Liver (tissue), 9 donors: ENCODE measurements around the gene ARFIP1. TPM values are rescaled to one million over a fixed set of nuclear protein-coding genes. Genes with fewer than 3 reads are reported as not detected.
"Not testable (repeated sequence)": the region's sequence is repeated elsewhere in the genome, so short reads cannot be mapped to it uniquely, and the experiment has no call there.

Source experiments
- DNase-seq: peaks from one replicate; pipeline ENCODE4 v3.0.0-alpha.2; 2017; ENCODE audit warnings: low spot score
- H3K27ac ChIP-seq, 2 donors: one replicate each; pipeline ENCODE4 v1.7.0; 2013; ENCODE audit warnings: inconsistent platforms in 2 of 2, low read length in 2 of 2, control low read depth in 1 of 2, low read depth in 1 of 2, mild to moderate bottlenecking in 1 of 2
- H3K27me3 ChIP-seq, 4 donors: one replicate each; pipeline versions ENCODE4 v1.6.1 to v1.7.0; 2013; ENCODE audit warnings: low read length in 3 of 4, inconsistent platforms in 1 of 4, mild to moderate bottlenecking in 1 of 4, moderate library complexity in 1 of 4; ENCODE audit not compliant: control insufficient read depth in 4 of 4, insufficient read depth in 4 of 4
- H3K36me3 ChIP-seq, 4 donors: one replicate each; pipeline versions ENCODE4 v1.6.1 to v1.7.0; 2013; ENCODE audit warnings: low read length in 3 of 4, mild to moderate bottlenecking in 3 of 4, low read depth in 1 of 4, moderate library complexity in 1 of 4; ENCODE audit not compliant: control insufficient read depth in 4 of 4, insufficient read depth in 3 of 4
- H3K4me1 ChIP-seq, 4 donors: one replicate each; pipeline versions ENCODE4 v1.6.1 to v1.7.0; 2013; ENCODE audit warnings: low read length in 3 of 4, mild to moderate bottlenecking in 3 of 4, moderate library complexity in 1 of 4; ENCODE audit not compliant: control insufficient read depth in 4 of 4, insufficient read depth in 4 of 4
- H3K4me3 ChIP-seq, 3 donors: one replicate each; pipeline versions ENCODE4 v1.6.1 to v1.7.0; 2013; ENCODE audit warnings: low read length in 3 of 3, control low read depth in 1 of 3, low read depth in 1 of 3, mild to moderate bottlenecking in 1 of 3
- H3K9ac ChIP-seq, 2 donors: one replicate each; pipeline ENCODE4 v1.7.0; 2013; ENCODE audit warnings: low read length in 2 of 2, mild to moderate bottlenecking in 2 of 2, moderate library complexity in 2 of 2, control low read depth in 1 of 2, low read depth in 1 of 2
- H3K9me3 ChIP-seq, 4 donors: one replicate each; pipeline versions ENCODE4 v1.6.1 to v1.7.0; 2013; ENCODE audit warnings: low read length in 3 of 4; ENCODE audit not compliant: control insufficient read depth in 4 of 4
- ATF3 ChIP-seq: IDR thresholded peaks from 2 replicates; pipeline ENCODE4 v1.6.1; 2016; ENCODE audit warnings: antibody characterized with exemption
- EGR1 ChIP-seq, 2 donors: IDR thresholded peaks; 2 replicates each; pipeline ENCODE4 v1.6.1; 2016 to 2018; ENCODE audit warnings: antibody characterized with exemption in 2 of 2, low read depth in 2 of 2
- FOXA1 ChIP-seq: IDR thresholded peaks from 2 replicates; pipeline ENCODE4 v1.6.1; 2016; ENCODE audit warnings: antibody characterized with exemption
- FOXA2 ChIP-seq: IDR thresholded peaks from 2 replicates; pipeline ENCODE4 v1.6.1; 2016; ENCODE audit warnings: antibody characterized with exemption
- GABPA ChIP-seq, 2 donors: IDR thresholded peaks in 1 of 2; conservative IDR thresholded peaks in 1 of 2; 2 replicates each; pipeline ENCODE4 v1.6.1; 2016; ENCODE audit warnings: antibody characterized with exemption in 2 of 2, mild to moderate bottlenecking in 1 of 2, moderate library complexity in 1 of 2
- HNF4A ChIP-seq, 2 donors: conservative IDR thresholded peaks; 2 replicates each; pipeline ENCODE4 v1.6.1; 2016; ENCODE audit warnings: antibody characterized with exemption in 2 of 2, mild to moderate bottlenecking in 2 of 2
- HNF4G ChIP-seq: IDR thresholded peaks from 2 replicates; pipeline ENCODE4 v1.6.1; 2016; ENCODE audit warnings: antibody characterized with exemption
- JUND ChIP-seq, 2 donors: IDR thresholded peaks; 2 replicates each; pipeline ENCODE4 v1.6.1; 2016; ENCODE audit warnings: antibody characterized with exemption in 2 of 2
- NR2F2 ChIP-seq: IDR thresholded peaks from 2 replicates; pipeline ENCODE4 v1.6.1; 2016; ENCODE audit warnings: antibody characterized with exemption
- RAD21 ChIP-seq, 2 donors: IDR thresholded peaks; 2 replicates each; pipeline ENCODE4 v1.6.1; 2016; ENCODE audit warnings: antibody characterized with exemption in 2 of 2, mild to moderate bottlenecking in 2 of 2
- RXRA ChIP-seq, 2 donors: IDR thresholded peaks; 2 replicates each; pipeline ENCODE4 v1.6.1; 2017 to 2018; ENCODE audit warnings: antibody characterized with exemption in 2 of 2, mild to moderate bottlenecking in 1 of 2
- SP1 ChIP-seq: IDR thresholded peaks from 2 replicates; pipeline ENCODE4 v1.6.1; 2018; ENCODE audit warnings: antibody characterized with exemption, mild to moderate bottlenecking
- TAF1 ChIP-seq: conservative IDR thresholded peaks from 2 replicates; pipeline ENCODE4 v1.6.1; 2016; ENCODE audit warnings: antibody characterized with exemption, mild to moderate bottlenecking
- YY1 ChIP-seq: IDR thresholded peaks from 2 replicates; pipeline ENCODE4 v1.6.1; 2016; ENCODE audit warnings: antibody characterized with exemption, mild to moderate bottlenecking
- WGBS: extraction: QIAGEN DNeasy Blood & Tissue Kit; methylation state at CpG from one replicate; pipeline ENCODE4 v1.1.7; 2013; 5-methylcytosine and 5-hydroxymethylcytosine counted together
- polyA plus RNA-seq, 2 donors: library from polyadenylated mRNA; stranded (reverse) in 1 of 2; unstranded in 1 of 2; fragments of 200-250 nt in 1 of 2; fragments of >200 nt in 1 of 2; fragmentation: Nextera tagmentation in 1 of 2; extraction: Ambion mirVana in 1 of 2; gene quantifications; one replicate each; pipeline versions ENCODE4 v1.2.1 to v1.2.3, GENCODE V29; 2013 to 2015
- total RNA-seq, 2 donors: library from RNA; depleted of rRNA; stranded (reverse); fragments of >200 nt; gene quantifications; one replicate each; pipeline ENCODE4 v1.2.3, GENCODE V29; 2014
- TF ChIP-seq, protein P1 (sequence below): IDR thresholded peaks from 2 replicates; pipeline ENCODE4 v1.6.1; 2016; ENCODE audit warnings: antibody characterized with exemption, mild to moderate bottlenecking
- TF ChIP-seq, protein P2 (sequence below): IDR thresholded peaks from 2 replicates; pipeline ENCODE4 v1.6.1; 2016; ENCODE audit warnings: antibody characterized with exemption
- TF ChIP-seq, protein P3 (sequence below): IDR thresholded peaks from 2 replicates; pipeline ENCODE4 v1.6.1; 2016; ENCODE audit warnings: antibody characterized with exemption
- TF ChIP-seq, protein P4 (sequence below): fragments of 150-350 bp; IDR thresholded peaks from 2 replicates; pipeline ENCODE4 v1.5.1; 2017; ENCODE audit warnings: improper control_type of control experiment, low read depth, low read length; ENCODE audit not compliant: missing input control
- donor health status: healthy.
- donor health status: healthy.
- donor health status: healthy.
- donor health status: healthy.
- donor health status: healthy.

ARFIP1 gene
- total and polyA plus RNA-seq, 4 donors = 6.8 to 16.8 (median 14.9) TPM

- Histone ChIP-seq H3K4me3 (no peak overlapping the region), H3K9ac (no peak overlapping the region), H3K27me3 (no peaks in the 10 kb centered on the region), H3K9me3 (no peaks in the 10 kb centered on the region), H3K36me3 (peaks cover 0 to 5% (median 3%) of the 10 kb centered on the region in 4 donors), H3K27ac (no peak overlapping the region), H3K4me1 (no peaks in the 10 kb centered on the region)
- no peak for TF ChIP-seq NR2F2
- no peak for TF ChIP-seq JUND (IDR thresholded peaks at IDR 0.05)
- no peak for TF ChIP-seq SP1
- TF ChIP-seq FOXA1 = no peak
- TF ChIP-seq, protein P1, sequence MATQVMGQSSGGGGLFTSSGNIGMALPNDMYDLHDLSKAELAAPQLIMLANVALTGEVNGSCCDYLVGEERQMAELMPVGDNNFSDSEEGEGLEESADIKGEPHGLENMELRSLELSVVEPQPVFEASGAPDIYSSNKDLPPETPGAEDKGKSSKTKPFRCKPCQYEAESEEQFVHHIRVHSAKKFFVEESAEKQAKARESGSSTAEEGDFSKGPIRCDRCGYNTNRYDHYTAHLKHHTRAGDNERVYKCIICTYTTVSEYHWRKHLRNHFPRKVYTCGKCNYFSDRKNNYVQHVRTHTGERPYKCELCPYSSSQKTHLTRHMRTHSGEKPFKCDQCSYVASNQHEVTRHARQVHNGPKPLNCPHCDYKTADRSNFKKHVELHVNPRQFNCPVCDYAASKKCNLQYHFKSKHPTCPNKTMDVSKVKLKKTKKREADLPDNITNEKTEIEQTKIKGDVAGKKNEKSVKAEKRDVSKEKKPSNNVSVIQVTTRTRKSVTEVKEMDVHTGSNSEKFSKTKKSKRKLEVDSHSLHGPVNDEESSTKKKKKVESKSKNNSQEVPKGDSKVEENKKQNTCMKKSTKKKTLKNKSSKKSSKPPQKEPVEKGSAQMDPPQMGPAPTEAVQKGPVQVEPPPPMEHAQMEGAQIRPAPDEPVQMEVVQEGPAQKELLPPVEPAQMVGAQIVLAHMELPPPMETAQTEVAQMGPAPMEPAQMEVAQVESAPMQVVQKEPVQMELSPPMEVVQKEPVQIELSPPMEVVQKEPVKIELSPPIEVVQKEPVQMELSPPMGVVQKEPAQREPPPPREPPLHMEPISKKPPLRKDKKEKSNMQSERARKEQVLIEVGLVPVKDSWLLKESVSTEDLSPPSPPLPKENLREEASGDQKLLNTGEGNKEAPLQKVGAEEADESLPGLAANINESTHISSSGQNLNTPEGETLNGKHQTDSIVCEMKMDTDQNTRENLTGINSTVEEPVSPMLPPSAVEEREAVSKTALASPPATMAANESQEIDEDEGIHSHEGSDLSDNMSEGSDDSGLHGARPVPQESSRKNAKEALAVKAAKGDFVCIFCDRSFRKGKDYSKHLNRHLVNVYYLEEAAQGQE = no peak
- TF ChIP-seq ATF3 = no peak
- TF ChIP-seq GABPA (IDR thresholded peaks at IDR 0.05 in 1 of 2, conservative IDR thresholded peaks at IDR 0.05 in 1 of 2) = no peak
- no peak for TF ChIP-seq TAF1
- TF ChIP-seq, protein P2, sequence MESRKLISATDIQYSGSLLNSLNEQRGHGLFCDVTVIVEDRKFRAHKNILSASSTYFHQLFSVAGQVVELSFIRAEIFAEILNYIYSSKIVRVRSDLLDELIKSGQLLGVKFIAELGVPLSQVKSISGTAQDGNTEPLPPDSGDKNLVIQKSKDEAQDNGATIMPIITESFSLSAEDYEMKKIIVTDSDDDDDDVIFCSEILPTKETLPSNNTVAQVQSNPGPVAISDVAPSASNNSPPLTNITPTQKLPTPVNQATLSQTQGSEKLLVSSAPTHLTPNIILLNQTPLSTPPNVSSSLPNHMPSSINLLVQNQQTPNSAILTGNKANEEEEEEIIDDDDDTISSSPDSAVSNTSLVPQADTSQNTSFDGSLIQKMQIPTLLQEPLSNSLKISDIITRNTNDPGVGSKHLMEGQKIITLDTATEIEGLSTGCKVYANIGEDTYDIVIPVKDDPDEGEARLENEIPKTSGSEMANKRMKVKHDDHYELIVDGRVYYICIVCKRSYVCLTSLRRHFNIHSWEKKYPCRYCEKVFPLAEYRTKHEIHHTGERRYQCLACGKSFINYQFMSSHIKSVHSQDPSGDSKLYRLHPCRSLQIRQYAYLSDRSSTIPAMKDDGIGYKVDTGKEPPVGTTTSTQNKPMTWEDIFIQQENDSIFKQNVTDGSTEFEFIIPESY = no peak
- no peak for TF ChIP-seq EGR1 (IDR thresholded peaks at IDR 0.05; ENCODE audit: low read depth in 2 of 2)
- TF ChIP-seq, protein P3, sequence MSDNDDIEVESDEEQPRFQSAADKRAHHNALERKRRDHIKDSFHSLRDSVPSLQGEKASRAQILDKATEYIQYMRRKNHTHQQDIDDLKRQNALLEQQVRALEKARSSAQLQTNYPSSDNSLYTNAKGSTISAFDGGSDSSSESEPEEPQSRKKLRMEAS = no peak
- TF ChIP-seq, protein P4, sequence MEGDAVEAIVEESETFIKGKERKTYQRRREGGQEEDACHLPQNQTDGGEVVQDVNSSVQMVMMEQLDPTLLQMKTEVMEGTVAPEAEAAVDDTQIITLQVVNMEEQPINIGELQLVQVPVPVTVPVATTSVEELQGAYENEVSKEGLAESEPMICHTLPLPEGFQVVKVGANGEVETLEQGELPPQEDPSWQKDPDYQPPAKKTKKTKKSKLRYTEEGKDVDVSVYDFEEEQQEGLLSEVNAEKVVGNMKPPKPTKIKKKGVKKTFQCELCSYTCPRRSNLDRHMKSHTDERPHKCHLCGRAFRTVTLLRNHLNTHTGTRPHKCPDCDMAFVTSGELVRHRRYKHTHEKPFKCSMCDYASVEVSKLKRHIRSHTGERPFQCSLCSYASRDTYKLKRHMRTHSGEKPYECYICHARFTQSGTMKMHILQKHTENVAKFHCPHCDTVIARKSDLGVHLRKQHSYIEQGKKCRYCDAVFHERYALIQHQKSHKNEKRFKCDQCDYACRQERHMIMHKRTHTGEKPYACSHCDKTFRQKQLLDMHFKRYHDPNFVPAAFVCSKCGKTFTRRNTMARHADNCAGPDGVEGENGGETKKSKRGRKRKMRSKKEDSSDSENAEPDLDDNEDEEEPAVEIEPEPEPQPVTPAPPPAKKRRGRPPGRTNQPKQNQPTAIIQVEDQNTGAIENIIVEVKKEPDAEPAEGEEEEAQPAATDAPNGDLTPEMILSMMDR = no peak
- TF ChIP-seq RXRA (IDR thresholded peaks at IDR 0.05) = no peak
- TF ChIP-seq HNF4G = no peak
- no peak for TF ChIP-seq RAD21 (IDR thresholded peaks at IDR 0.05)
- no peak for TF ChIP-seq FOXA2
- TF ChIP-seq YY1 = no peak
- TF ChIP-seq HNF4A (conservative IDR thresholded peaks at IDR 0.05) = no peak
- DNase-seq = no peak
- 95% methylated on average over 2 of the region's 2 CpGs for WGBS
Observed at GRCh38 chr4:152864361-152864760, 84.6 kb downstream of the ARFIP1 start.

- H3K27ac ChIP-seq, H3K4me3 ChIP-seq, H3K27me3 ChIP-seq, H3K4me1 ChIP-seq, H3K9me3 ChIP-seq, DNase-seq, H3K36me3 ChIP-seq, H3K9ac ChIP-seq: not testable (repeated sequence)
- 98% methylated on average over 40 of the region's 44 CpGs for WGBS
Observed at GRCh38 chr4:152866432-152866993, 86.8 kb downstream of the ARFIP1 start.
